Fibroblast of pulmonary artery (primary cell): ENCODE measurements around the gene FREY1.
A peak's percentile ranks its signal among the peaks of the same experiment; 100 is the strongest.

ENCODE experiments used
- DNase-seq: peaks from one replicate; pipeline ENCODE4 v3.0.0-alpha.2; 2010; ENCODE audit warnings: low read depth
- H3K4me3 ChIP-seq: replicated peaks from 2 replicates; pipeline ENCODE4 v1.5.1; 2011; ENCODE audit warnings: low read depth, mild to moderate bottlenecking, control low read depth, low read length, moderate library complexity
- TF ChIP-seq, protein P1 (sequence below): IDR thresholded peaks from 2 replicates; pipeline ENCODE4 v1.5.1; 2011; ENCODE audit warnings: mild to moderate bottlenecking, control low read depth, low read length, inconsistent platforms; ENCODE audit errors: missing control alignments

Gene FREY1

DNA sequence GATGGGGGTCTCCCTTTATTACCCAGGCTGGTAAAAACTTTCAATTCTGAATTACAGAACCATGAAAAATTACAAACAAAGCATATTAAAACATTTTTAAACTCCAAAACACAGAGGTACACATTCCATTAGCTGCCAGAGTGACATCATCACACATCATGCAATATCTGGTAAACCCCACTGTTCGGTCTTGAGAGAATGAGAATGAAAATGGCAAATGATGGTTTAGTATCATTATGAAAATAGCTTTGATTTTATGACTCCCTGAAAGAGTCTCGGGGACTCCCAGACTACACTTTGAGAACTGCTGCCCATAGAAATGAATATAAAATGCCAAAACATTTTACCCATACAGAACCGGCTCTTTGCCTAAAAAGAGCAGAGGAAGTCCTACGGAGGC lies 34.2 kb upstream of the FREY1 start:
- H3K4me3 ChIP-seq = no peak overlapping the region
- TF ChIP-seq, protein P1, sequence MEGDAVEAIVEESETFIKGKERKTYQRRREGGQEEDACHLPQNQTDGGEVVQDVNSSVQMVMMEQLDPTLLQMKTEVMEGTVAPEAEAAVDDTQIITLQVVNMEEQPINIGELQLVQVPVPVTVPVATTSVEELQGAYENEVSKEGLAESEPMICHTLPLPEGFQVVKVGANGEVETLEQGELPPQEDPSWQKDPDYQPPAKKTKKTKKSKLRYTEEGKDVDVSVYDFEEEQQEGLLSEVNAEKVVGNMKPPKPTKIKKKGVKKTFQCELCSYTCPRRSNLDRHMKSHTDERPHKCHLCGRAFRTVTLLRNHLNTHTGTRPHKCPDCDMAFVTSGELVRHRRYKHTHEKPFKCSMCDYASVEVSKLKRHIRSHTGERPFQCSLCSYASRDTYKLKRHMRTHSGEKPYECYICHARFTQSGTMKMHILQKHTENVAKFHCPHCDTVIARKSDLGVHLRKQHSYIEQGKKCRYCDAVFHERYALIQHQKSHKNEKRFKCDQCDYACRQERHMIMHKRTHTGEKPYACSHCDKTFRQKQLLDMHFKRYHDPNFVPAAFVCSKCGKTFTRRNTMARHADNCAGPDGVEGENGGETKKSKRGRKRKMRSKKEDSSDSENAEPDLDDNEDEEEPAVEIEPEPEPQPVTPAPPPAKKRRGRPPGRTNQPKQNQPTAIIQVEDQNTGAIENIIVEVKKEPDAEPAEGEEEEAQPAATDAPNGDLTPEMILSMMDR = no peak
- DNase-seq = no peak

DNA sequence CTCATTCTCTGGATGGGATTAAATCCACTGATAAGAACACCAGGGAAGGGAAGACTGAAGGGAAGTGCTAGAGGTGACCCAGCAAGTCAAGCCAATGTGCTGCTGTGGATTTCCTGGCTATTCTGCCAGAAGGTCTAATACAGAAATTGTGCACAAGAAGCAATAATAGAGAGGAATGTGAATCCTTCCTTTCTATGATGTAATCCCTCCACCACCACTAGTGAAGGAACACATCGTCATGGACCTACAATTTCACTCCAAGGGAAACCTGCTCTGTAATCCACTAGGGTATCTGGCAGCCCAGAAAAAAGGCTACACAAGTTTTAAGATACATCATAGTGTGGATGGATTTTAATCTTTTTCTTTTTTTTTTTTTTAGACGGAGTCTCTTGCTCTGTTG lies 32.8 kb upstream of the FREY1 start:
- TF ChIP-seq, protein P1 = no peak
- peak; percentile 20 for DNase-seq

DNA sequence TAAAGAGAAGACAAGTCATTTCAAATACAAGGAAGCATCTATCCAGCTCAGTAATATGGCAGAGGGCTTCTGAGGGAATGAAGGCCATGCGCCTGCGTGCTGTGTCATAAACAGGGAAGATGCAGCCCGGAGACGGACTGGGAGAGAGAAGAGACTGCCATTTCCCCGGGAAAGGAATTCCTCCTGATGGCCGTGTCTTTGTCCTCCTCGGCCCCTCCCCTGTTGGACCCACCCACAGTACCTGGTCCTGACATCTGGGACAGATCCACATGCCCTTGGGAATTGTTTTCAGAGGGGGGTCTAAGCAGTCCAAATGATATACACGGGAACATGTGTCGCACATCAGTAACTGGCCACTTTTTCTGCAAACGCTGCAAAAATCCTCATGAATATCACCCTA lies 30.8 kb upstream of the FREY1 start:
- H3K4me3 ChIP-seq = no peak overlapping the region
- DNase-seq = no peak
- TF ChIP-seq, protein P1 = no peak

More for the DNA sequence above, 32.8 kb upstream of the FREY1 start:
- H3K4me3 ChIP-seq = no peak overlapping the region

DNA sequence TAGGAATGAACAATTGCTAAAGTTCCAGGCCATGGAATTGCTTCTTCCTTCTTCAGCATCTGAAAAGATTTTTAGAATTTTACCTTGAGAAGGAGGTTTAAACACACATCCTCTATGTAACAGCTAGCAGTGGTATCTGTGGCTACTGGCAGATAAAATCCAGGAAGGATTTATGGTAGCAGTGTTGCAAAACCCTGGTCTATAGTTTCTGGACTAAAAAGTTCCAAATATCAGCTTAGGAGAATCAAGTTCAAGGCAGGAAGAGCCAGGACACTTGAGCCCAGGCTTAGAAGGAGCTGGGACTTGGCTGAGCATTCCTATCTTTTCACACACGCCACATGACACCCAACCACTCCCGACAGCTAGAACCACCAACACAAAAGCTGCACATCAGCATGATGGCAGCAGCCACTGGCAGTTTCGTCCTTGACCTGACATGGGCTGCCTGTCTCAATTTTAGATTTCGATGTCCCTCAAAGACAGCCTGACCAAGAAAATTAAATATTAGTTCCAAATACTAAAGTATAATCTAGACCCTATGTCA lies 29.5 kb upstream of the FREY1 start:
- TF ChIP-seq, protein P1 = no peak
- no peak overlapping the region for H3K4me3 ChIP-seq

DNA sequence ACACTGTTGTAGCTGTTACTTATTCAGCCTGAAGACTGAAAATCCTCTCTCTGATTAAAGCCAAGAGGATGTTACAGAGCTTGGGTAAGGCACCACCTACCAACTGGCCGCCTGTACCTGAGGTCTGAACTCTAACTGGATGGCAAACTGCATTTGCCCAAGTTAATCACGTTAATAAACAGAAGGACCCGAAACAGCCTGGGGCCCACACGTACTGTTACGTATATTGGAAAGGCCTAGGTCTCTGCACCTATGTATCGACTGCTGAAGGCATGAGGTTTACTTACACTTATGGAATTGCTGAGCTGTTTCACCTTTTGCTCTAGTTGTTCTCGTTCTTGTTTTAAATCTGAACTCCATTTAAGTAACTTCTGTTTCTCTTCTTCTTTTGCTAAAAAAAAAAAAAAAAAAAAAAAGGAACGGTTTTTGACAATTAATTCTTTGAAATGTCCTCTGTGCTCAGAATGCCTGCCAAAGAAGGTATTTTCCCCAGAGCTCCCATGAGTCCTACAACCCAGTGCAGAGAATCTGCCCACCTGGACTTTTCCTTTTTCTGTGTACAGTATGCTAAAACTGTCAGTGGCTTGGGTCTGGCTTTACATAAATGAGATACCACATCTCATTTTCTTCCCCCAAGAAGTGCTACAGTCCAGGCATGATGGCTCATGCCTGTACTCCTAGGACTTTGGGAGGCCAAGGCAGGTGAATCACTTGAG lies 28.4 kb upstream of the FREY1 start:
- TF ChIP-seq, protein P1 = no peak
- DNase-seq = no peak
- H3K4me3 ChIP-seq = no peak overlapping the region

More for the DNA sequence above, 29.5 kb upstream of the FREY1 start:
- DNase-seq = no peak

DNA sequence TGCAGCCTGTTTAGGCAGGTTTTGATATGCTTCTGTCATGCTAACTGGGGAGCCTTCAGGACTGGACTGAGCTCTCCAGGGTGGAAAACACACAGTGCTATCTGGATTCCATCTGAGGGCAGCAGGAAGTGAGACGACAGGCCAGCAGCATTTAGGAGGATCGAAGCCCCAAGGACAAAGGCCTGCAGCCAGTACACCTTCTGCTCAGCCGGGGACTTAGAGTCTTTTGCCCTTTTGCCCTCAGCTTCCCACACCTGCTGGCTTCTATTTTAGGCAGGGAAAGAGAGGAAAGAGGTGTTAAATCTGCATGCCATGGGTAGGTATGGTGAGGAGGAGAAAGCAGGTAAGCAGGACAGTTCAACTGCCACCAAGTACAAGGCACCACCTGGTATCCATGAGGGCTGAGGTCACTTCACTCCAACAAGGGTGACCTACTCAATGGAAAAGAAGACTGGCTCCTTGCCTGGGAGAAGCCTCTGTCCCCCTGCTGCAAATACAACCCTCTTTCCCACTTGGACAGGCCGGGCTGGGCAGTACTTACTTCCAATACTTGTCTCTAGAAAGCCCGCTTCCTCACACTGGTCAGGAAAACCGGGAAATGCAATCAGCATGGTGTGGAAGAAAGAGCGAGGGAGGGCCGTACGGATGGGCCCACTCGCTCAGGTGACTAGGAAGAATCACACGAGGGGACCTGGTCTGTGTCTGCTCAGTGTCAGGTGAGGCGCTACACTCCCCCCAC lies 27.7 kb upstream of the FREY1 start:
- TF ChIP-seq, protein P1 = no peak
- H3K4me3 ChIP-seq = no peak overlapping the region
- DNase-seq = no peak
